Aorta (tissue), 5 donors: Measurements from ENCODE around the gene VPS41. TPM values are rescaled to one million over a fixed set of nuclear protein-coding genes. Genes with fewer than 3 reads are reported as not detected.

Experiments used
- ATAC-seq: fragments of 200-7000 bp; cut with Tn5 transposase; one replicate; pipeline ENCODE4 v1.9.1; 2022; ENCODE audit warnings: moderate library complexity; ENCODE audit not compliant: low FRiP score
- DNase-seq, 2 donors: peaks; one replicate each; pipeline ENCODE4 v3.0.0-alpha.2; 2020
- H3K27ac ChIP-seq, 2 donors: one replicate each; pipeline ENCODE4 v1.5.1; 2013; ENCODE audit warnings: low read length in 2 of 2, mild to moderate bottlenecking in 2 of 2, moderate library complexity in 2 of 2, control low read depth in 1 of 2, inconsistent platforms in 1 of 2, low read depth in 1 of 2
- H3K27me3 ChIP-seq, 2 donors: one replicate each; pipeline ENCODE4 v1.6.1; 2013; ENCODE audit warnings: control low read depth in 1 of 2, low read length in 1 of 2, mild to moderate bottlenecking in 1 of 2, moderate library complexity in 1 of 2; ENCODE audit not compliant: insufficient read depth in 2 of 2, control insufficient read depth in 1 of 2
- H3K36me3 ChIP-seq, 2 donors: one replicate each; pipeline ENCODE4 v1.6.1; 2013; ENCODE audit warnings: control low read depth in 1 of 2, low read length in 1 of 2, mild to moderate bottlenecking in 1 of 2; ENCODE audit not compliant: insufficient read depth in 2 of 2, control insufficient read depth in 1 of 2
- H3K4me1 ChIP-seq, 2 donors: one replicate each; pipeline ENCODE4 v1.6.1; 2013; ENCODE audit warnings: low read length in 2 of 2, control low read depth in 1 of 2, mild to moderate bottlenecking in 1 of 2, moderate library complexity in 1 of 2; ENCODE audit not compliant: insufficient read depth in 2 of 2, control insufficient read depth in 1 of 2
- H3K4me3 ChIP-seq, 2 donors: one replicate each; pipeline ENCODE4 v1.5.1; 2013; ENCODE audit warnings: low read length in 2 of 2, control low read depth in 1 of 2, mild to moderate bottlenecking in 1 of 2
- H3K9me3 ChIP-seq: one replicate; pipeline ENCODE4 v1.6.1; 2013; ENCODE audit warnings: mild to moderate bottlenecking, low read length; ENCODE audit not compliant: control insufficient read depth
- WGBS, 2 donors: extraction: QIAGEN DNeasy Blood & Tissue Kit; methylation state at CpG; one replicate each; pipeline ENCODE4 v1.1.7; 2013; 5-methylcytosine and 5-hydroxymethylcytosine counted together
- intact Hi-C, 2 donors: fragments of 100-400 bp; cut with DNase I; formaldehyde crosslinking; loops; one replicate each; pipeline versions ENCODE4 v1.14.2 to v1.15.0; 2022
- polyA plus RNA-seq, 2 donors: library from polyadenylated mRNA; stranded (reverse); fragments of 200-250 nt; gene quantifications; one replicate each; pipeline ENCODE4 v1.2.3, GENCODE V29; 2013
- total RNA-seq, 2 donors: library from RNA; stranded (reverse); fragmentation: NEBNext Ultra II Directional; extraction: Animal tissue kit (Norgen Biotek cat#: 25700); gene quantifications; one replicate each; pipeline ENCODE4 v1.2.1, GENCODE V29; 2021
- donor health status: healthy with polysubstance abuse.
- donor health status: Bipolar disorder and iron deficiency.
- donor health status: DM: no; HTN: no; CAD: no.
- donor health status: DM: no; HTN: no; CAD: no.
- donor health status: DM: yes; HTN: yes; CAD: no.

VPS41 gene
- total and polyA plus RNA-seq, 4 donors: 20.8 to 92.3 (median 49.5) TPM

- Histone ChIP-seq H3K36me3 (no peaks in the 10 kb centered on the region), H3K4me1 (no peaks in the 10 kb centered on the region), H3K9me3 (no peaks in the 10 kb centered on the region), H3K4me3 (no peak overlapping the region), H3K27ac (no peak overlapping the region), H3K27me3 (no peaks in the 10 kb centered on the region)
- intact Hi-C loops: no loop called here
- DNase-seq: no peak
- ATAC-seq: no peak
- WGBS, 2 donors: 95 to 96% methylated on average over 3 of the region's 3 CpGs
These were observed 19.5 kb upstream of the VPS41 start for GRCh38 chr7:38928506-38928905.

- intact Hi-C loops: no loop called here
- Histone ChIP-seq H3K27me3 (no peaks in the 10 kb centered on the region), H3K27ac (no peak overlapping the region), H3K4me3 (no peak overlapping the region), H3K9me3 (no peaks in the 10 kb centered on the region), H3K4me1 (no peaks in the 10 kb centered on the region), H3K36me3 (no peaks in the 10 kb centered on the region)
- DNase-seq (no peak), ATAC-seq (no peak)
- 64 to 71% methylated on average over 5 of the region's 5 CpGs for WGBS, 2 donors
These were observed 18.8 kb upstream of the VPS41 start for GRCh38 chr7:38927751-38928150.

GRCh38 chr7:38920731-38921130 is 11.7 kb upstream of the VPS41 start:
- Histone ChIP-seq H3K4me1 (no peaks in the 10 kb centered on the region), H3K36me3 (no peaks in the 10 kb centered on the region), H3K27ac (no peak overlapping the region), H3K9me3 (no peaks in the 10 kb centered on the region), H3K27me3 (no peaks in the 10 kb centered on the region), H3K4me3 (no peak overlapping the region)
- no peak for DNase-seq
- ATAC-seq: no peak
- intact Hi-C loops: no loop called here
- WGBS, 2 donors: 79% methylated on average over 3 of the region's 3 CpGs

- Histone ChIP-seq H3K4me1 (no peaks in the 10 kb centered on the region), H3K9me3 (no peaks in the 10 kb centered on the region), H3K4me3 (no peak overlapping the region), H3K36me3 (no peaks in the 10 kb centered on the region), H3K27me3 (no peaks in the 10 kb centered on the region), H3K27ac (no peak overlapping the region)
- 84 to 85% methylated on average over 1 of the region's 1 CpG for WGBS, 2 donors
- intact Hi-C loops: no loop called here
- DNase-seq: no peak
- ATAC-seq: no peak
These were observed 7.4 kb upstream of the VPS41 start for GRCh38 chr7:38916396-38916795.

- no peaks in the 10 kb centered on the region for H3K9me3 ChIP-seq
- H3K4me3 ChIP-seq: no peak overlapping the region
- H3K4me1 ChIP-seq: no peaks in the 10 kb centered on the region
- DNase-seq (no peak), ATAC-seq (no peak)
- H3K36me3 ChIP-seq: no peaks in the 10 kb centered on the region
- intact Hi-C loops: loop anchor here in 1 of 2 donors (10.0 kb wide), 1 partner anchor 105 kb away; no protein-coding TSS in a partner anchor
- H3K27me3 ChIP-seq: no peaks in the 10 kb centered on the region
- H3K27ac ChIP-seq: no peak overlapping the region
These were observed 879 bp upstream of the VPS41 start for GRCh38 chr7:38909870-38910269.

GRCh38 chr7:38907766-38908165 is 1.2 kb downstream of the VPS41 start:
- 18 to 20% methylated on average over 1 of the region's 1 CpG for WGBS, 2 donors
- H3K4me3 ChIP-seq: no peak overlapping the region
- intact Hi-C loops: loop anchor here in 1 of 2 donors (10.0 kb wide), 1 partner anchor 103 kb away; no protein-coding TSS in a partner anchor

GRCh38 chr7:38907066-38907465 is 1.9 kb downstream of the VPS41 start:
- no peaks in the 10 kb centered on the region for H3K36me3 ChIP-seq
- WGBS, 2 donors: 87 to 88% methylated on average over 3 of the region's 3 CpGs
- DNase-seq (no peak), ATAC-seq (no peak)
- intact Hi-C loops: loop anchor here in 1 of 2 donors (10.0 kb wide), 1 partner anchor 102 kb away; no protein-coding TSS in a partner anchor
- H3K9me3 ChIP-seq: no peaks in the 10 kb centered on the region
- no peaks in the 10 kb centered on the region for H3K27me3 ChIP-seq
- no peak overlapping the region for H3K27ac ChIP-seq
- no peak overlapping the region for H3K4me3 ChIP-seq
- H3K4me1 ChIP-seq: no peaks in the 10 kb centered on the region

More at GRCh38 chr7:38907766-38908165, 1.2 kb downstream of the VPS41 start:
- DNase-seq: no peak
- Histone ChIP-seq H3K36me3 (no peaks in the 10 kb centered on the region), H3K9me3 (no peaks in the 10 kb centered on the region), H3K27ac (no peak overlapping the region), H3K4me1 (no peaks in the 10 kb centered on the region), H3K27me3 (no peaks in the 10 kb centered on the region)
- ATAC-seq: no peak

GRCh38 chr7:38905056-38905759 is 3.8 kb downstream of the VPS41 start:
- intact Hi-C loops: loop anchor here in 1 of 2 donors (10.0 kb wide), 1 partner anchor 100 kb away; no protein-coding TSS in a partner anchor
- no peaks in the 10 kb centered on the region for H3K36me3 ChIP-seq
- no peaks in the 10 kb centered on the region for H3K9me3 ChIP-seq
- H3K27me3 ChIP-seq: no peaks in the 10 kb centered on the region
- 70 to 73% methylated on average over 3 of the region's 3 CpGs for WGBS, 2 donors
- H3K27ac ChIP-seq: no peak overlapping the region
- DNase-seq: no peak
- H3K4me3 ChIP-seq: no peak overlapping the region
- ATAC-seq: no peak
- H3K4me1 ChIP-seq: no peaks in the 10 kb centered on the region

- Histone ChIP-seq H3K4me1 (no peaks in the 10 kb centered on the region), H3K9me3 (no peaks in the 10 kb centered on the region), H3K27ac (no peak overlapping the region), H3K27me3 (no peaks in the 10 kb centered on the region), H3K36me3 (no peaks in the 10 kb centered on the region), H3K4me3 (no peak overlapping the region)
- no peak for ATAC-seq
- DNase-seq: no peak
- intact Hi-C loops: loop anchor here in 1 of 2 donors (10.0 kb wide), 1 partner anchor 98 kb away; no protein-coding TSS in a partner anchor
These were observed 5.9 kb downstream of the VPS41 start for GRCh38 chr7:38903057-38903456.
